Activated CD8-positive, alpha-beta T cell treated with anti-CD3 and anti-CD28 coated beads for 36 hours (primary cell): ENCODE results near the gene ACOT12. TPM values are rescaled to one million over a fixed set of nuclear protein-coding genes. Genes with fewer than 3 reads are reported as not detected.

Experiments used
- ATAC-seq: fragments of 200-7000 bp; cut with Tn5 transposase; one replicate; pipeline ENCODE4 v1.10.0; 2021; ENCODE audit warnings: mild to moderate bottlenecking, moderate library complexity
- CTCF ChIA-PET: fragments of 350-600 bp; sonication (Branson Sonifier 250); formaldehyde crosslinking; loops from one replicate; lab custom pipeline; 2021; ENCODE audit warnings: antibody characterized with exemption; lab: Charles Lee
- POLR2A ChIA-PET: fragments of 350-600 bp; sonication (Branson Sonifier 250); formaldehyde crosslinking; loops from one replicate; lab custom pipeline; 2021; ENCODE audit warnings: antibody characterized with exemption; lab: Charles Lee
- DNase-seq: peaks from one replicate; pipeline ENCODE4 v3.0.0-alpha.2; 2020
- H3K27ac Mint-ChIP-seq: one replicate; pipeline ENCODE4 v1.8.0; 2021; ENCODE audit warnings: mild to moderate bottlenecking, mixed read lengths
- H3K27me3 Mint-ChIP-seq: one replicate; pipeline ENCODE4 v1.8.0; 2021; ENCODE audit warnings: mixed read lengths
- H3K36me3 Mint-ChIP-seq: one replicate; pipeline ENCODE4 v1.8.0; 2021; ENCODE audit warnings: low read depth, mixed read lengths
- H3K4me1 Mint-ChIP-seq: one replicate; pipeline ENCODE4 v1.8.0; 2021; ENCODE audit warnings: low read depth, mixed read lengths
- H3K4me3 Mint-ChIP-seq: one replicate; pipeline ENCODE4 v1.8.0; 2021; ENCODE audit warnings: mild to moderate bottlenecking, moderate library complexity, mixed read lengths
- H3K9me3 Mint-ChIP-seq: one replicate; pipeline ENCODE4 v1.8.0; 2021; ENCODE audit warnings: mixed read lengths
- intact Hi-C: fragments of 100-400 bp; cut with micrococcal nuclease; formaldehyde crosslinking; loops from one replicate; pipeline ENCODE4 v1.10.0; 2022
- total RNA-seq, 2 experiments: library from RNA; stranded (reverse); gene quantifications; one replicate each; pipeline ENCODE4 v1.2.3, GENCODE V29; 2021
- TF ChIP-seq, protein P1 (sequence below): fragments of 200-600 bp; IDR thresholded peaks from one replicate; pipeline ENCODE4 v1.8.0; 2022; ENCODE audit warnings: antibody characterized with exemption, mild to moderate bottlenecking

The ACOT12 gene
- total RNA-seq, 2 experiments from 2014 or later = not detected

DNA sequence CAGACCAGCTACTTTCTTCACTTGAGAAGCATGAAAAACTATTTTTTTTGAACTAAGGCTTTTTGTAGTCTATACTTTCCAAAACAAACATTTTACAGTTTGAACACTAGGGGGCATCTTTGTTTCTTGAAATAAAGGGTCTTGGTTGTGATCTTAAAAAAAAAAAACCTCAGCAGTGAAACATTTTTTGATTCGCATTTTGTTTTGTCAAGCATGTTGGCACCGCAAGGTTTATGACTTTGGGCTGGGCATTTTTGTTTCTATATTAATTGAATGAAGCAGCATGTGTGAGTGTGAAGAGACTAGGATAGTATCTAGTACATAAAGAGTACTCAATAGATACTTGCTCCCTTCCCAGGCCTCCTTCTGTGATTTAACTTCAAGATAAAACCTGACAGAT, 31.6 kb upstream of the ACOT12 start:
- no peak overlapping the region for H3K4me3 Mint-ChIP-seq
- ATAC-seq (peak; percentile 70), DNase-seq (no peak)
- H3K4me1 Mint-ChIP-seq = peaks cover 16% of the 10 kb centered on the region
- POLR2A ChIA-PET = no interaction called here
- TF ChIP-seq, protein P1, sequence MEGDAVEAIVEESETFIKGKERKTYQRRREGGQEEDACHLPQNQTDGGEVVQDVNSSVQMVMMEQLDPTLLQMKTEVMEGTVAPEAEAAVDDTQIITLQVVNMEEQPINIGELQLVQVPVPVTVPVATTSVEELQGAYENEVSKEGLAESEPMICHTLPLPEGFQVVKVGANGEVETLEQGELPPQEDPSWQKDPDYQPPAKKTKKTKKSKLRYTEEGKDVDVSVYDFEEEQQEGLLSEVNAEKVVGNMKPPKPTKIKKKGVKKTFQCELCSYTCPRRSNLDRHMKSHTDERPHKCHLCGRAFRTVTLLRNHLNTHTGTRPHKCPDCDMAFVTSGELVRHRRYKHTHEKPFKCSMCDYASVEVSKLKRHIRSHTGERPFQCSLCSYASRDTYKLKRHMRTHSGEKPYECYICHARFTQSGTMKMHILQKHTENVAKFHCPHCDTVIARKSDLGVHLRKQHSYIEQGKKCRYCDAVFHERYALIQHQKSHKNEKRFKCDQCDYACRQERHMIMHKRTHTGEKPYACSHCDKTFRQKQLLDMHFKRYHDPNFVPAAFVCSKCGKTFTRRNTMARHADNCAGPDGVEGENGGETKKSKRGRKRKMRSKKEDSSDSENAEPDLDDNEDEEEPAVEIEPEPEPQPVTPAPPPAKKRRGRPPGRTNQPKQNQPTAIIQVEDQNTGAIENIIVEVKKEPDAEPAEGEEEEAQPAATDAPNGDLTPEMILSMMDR = peak; percentile 83
- intact Hi-C loops = loop anchor here (5.0 to 10.0 kb wide), 3 partner anchors 549 to 797 kb away; partner anchors contain the start of gene ATG10
- H3K36me3 Mint-ChIP-seq = peaks cover 2% of the 10 kb centered on the region
- CTCF ChIA-PET = interaction anchor here (0.6 to 4.1 kb wide), 26 partner anchors 8 to 845 kb away, joined by 3 to 24 read pairs (median 3); partner anchors contain the start of genes SSBP2 and ZCCHC9
- H3K27me3 Mint-ChIP-seq = no peaks in the 10 kb centered on the region
- no peaks in the 10 kb centered on the region for H3K9me3 Mint-ChIP-seq
- H3K27ac Mint-ChIP-seq = no peak overlapping the region

DNA sequence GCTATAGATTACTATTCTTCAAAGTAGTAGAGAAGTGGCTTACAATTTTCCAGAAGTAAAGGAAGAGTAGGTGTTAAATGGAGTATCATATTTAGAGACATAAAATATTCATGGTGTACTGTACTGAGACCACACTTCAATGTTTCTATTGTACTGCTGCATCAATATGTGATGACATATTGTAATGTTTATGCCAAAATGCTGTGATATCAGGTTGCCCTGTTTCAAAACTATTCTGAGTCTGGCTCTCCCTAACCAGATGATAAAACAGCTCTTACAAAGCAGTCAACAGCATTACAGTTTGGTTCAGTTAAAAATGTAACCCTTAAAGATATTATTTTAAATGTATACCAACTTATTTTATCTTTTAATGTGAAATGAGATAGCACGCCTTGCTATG, 30.8 kb upstream of the ACOT12 start:
- H3K4me3 Mint-ChIP-seq = no peak overlapping the region
- no peaks in the 10 kb centered on the region for H3K9me3 Mint-ChIP-seq
- ChIA-PET CTCF (interaction anchor here (0.6 to 4.1 kb wide), 16 partner anchors 9 to 801 kb away, joined by 3 to 24 read pairs (median 3); partner anchors contain the start of genes SSBP2 and ZCCHC9), POLR2A (no interaction called here)
- intact Hi-C loops = loop anchor here (5.0 to 10.0 kb wide), 3 partner anchors 550 to 798 kb away; partner anchors contain the start of gene ATG10
- peaks cover 2% of the 10 kb centered on the region for H3K36me3 Mint-ChIP-seq
- H3K4me1 Mint-ChIP-seq = peaks cover 25% of the 10 kb centered on the region
- TF ChIP-seq, protein P1 = no peak
- no peak for ATAC-seq
- no peaks in the 10 kb centered on the region for H3K27me3 Mint-ChIP-seq
- no peak overlapping the region for H3K27ac Mint-ChIP-seq
- DNase-seq = no peak

DNA sequence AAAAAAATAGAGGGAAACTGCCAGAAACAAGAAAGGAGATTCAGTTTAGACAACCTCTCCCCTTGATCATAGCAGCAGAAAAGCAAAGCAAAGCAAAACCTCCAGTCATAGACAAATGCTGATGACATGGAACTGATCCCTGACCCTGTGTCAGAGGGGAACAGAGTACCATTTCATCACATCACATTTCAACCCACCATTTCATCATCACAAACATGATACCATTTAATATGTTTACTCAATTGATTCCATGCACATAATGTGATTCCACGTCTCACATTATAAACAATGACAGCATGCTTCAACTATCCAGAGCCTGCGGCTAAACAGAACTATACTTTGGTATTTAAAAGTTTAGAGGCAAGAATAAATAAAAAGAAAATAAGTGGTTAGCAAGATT, 28.7 kb upstream of the ACOT12 start:
- ChIA-PET POLR2A (no interaction called here), CTCF (interaction anchor here (1.4 kb wide), 1 partner anchor 803 kb away, joined by 4 read pairs; no protein-coding TSS in a partner anchor)
- peaks cover 2% of the 10 kb centered on the region for H3K36me3 Mint-ChIP-seq
- peaks cover 24% of the 10 kb centered on the region for H3K4me1 Mint-ChIP-seq
- intact Hi-C loops = loop anchor here (10.0 kb wide), 2 partner anchors 552 to 742 kb away; partner anchors contain the start of gene ATG10
- H3K9me3 Mint-ChIP-seq = no peaks in the 10 kb centered on the region
- no peak for ATAC-seq
- H3K27me3 Mint-ChIP-seq = no peaks in the 10 kb centered on the region
- H3K4me3 Mint-ChIP-seq = no peak overlapping the region
- no peak overlapping the region for H3K27ac Mint-ChIP-seq
- TF ChIP-seq, protein P1 = no peak
- no peak for DNase-seq

DNA sequence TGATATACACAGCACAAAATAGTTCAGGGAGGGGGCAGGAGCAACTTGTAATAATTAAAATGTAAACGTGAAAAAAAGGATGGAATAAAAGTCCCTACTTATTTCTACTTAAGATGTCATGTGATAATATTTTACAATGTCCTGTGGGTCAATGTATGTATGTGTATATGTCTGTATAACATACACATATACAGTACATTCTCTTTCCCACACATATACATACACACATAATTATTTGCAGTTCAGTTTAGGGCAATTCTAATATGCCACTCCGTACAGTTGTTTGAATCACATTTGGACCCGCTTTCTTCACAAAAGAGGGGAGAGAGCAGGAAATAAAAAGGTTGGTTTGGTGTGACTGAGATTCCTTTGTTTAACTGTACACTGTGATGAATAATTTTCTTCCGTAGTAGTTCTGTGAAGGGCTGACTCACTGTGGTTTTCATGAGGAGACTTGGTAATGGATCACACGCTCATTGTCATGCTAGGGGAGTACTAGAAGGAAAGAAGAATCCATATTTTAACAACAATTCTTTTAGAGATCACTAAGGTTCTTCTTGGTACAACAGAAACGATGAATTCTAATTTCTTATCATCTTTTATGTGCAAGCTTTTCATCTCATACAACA, 26.2 kb upstream of the ACOT12 start:
- ATAC-seq (peak; percentile 99), DNase-seq (peak; percentile 47)
- H3K36me3 Mint-ChIP-seq = peaks cover 2% of the 10 kb centered on the region
- TF ChIP-seq, protein P1 = no peak
- ChIA-PET CTCF (interaction anchor here (1.6 kb wide), 1 partner anchor 12 kb away, joined by 3 read pairs; no protein-coding TSS in a partner anchor), POLR2A (interaction anchor here (1.2 kb wide), 1 partner anchor 431 kb away, joined by 3 read pairs; no protein-coding TSS in a partner anchor)
- no peak overlapping the region for H3K4me3 Mint-ChIP-seq
- no peaks in the 10 kb centered on the region for H3K27me3 Mint-ChIP-seq
- no peaks in the 10 kb centered on the region for H3K9me3 Mint-ChIP-seq
- intact Hi-C loops = loop anchor here (10.0 kb wide), 2 partner anchors 555 to 745 kb away; partner anchors contain the start of gene ATG10
- H3K27ac Mint-ChIP-seq = peak overlapping the region; percentile 61
- H3K4me1 Mint-ChIP-seq = peaks cover 21% of the 10 kb centered on the region

DNA sequence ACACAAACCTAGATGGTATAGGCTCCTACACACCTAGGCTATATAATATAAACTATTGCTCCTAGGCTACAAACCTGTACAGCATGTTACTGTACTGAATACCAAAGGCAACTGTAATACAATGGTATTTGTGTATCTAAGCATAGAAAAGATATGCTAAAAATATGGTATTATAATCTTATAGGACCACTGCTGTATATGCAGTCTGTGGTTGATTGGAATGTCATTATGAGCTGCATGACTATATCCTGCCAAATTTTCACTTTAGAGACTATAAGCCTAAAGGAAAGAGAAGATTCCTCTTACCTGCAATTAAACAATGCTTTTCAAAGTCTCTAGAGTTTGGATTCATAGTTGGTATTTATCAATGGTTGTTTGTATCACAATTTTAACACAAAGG, 24.7 kb upstream of the ACOT12 start:
- Mint-ChIP-seq H3K4me3 (no peak overlapping the region), H3K27ac (no peak overlapping the region), H3K36me3 (peaks cover 2% of the 10 kb centered on the region), H3K4me1 (peaks cover 21% of the 10 kb centered on the region), H3K9me3 (no peaks in the 10 kb centered on the region), H3K27me3 (no peaks in the 10 kb centered on the region)
- ATAC-seq (no peak), DNase-seq (no peak)
- POLR2A ChIA-PET = no interaction called here
- CTCF ChIA-PET = no interaction called here
- TF ChIP-seq, protein P1 = no peak
- intact Hi-C loops = no loop called here
